ENCODE data around the gene MAP1LC3B. TPM values are rescaled to one million over a fixed set of nuclear protein-coding genes. Genes with fewer than 3 reads are reported as not detected.

The MAP1LC3B gene
- total RNA-seq, 1 donor from 2014 or later = 125 TPM

- DNase-seq (ENCODE audit: missing footprints) = peak; percentile 50
- intact Hi-C loops (cut with DNase I) = loop anchor here (5.0 kb wide), 1 partner anchor 220 kb away; no protein-coding TSS in a partner anchor
- ATAC-seq = no peak
These were observed 25.4 kb downstream of the MAP1LC3B start for GRCh38 chr16:87417528-87417910.

- DNase-seq (ENCODE audit: missing footprints) (no peak), ATAC-seq (no peak)
- intact Hi-C loops (cut with DNase I) = loop anchor here (5.0 kb wide), 1 partner anchor 219 kb away; no protein-coding TSS in a partner anchor
These were observed 26.1 kb downstream of the MAP1LC3B start for GRCh38 chr16:87418216-87418615.

GRCh38 chr16:87418644-87419043 is 26.5 kb downstream of the MAP1LC3B start:
- DNase-seq (ENCODE audit: missing footprints) (no peak), ATAC-seq (no peak)
- intact Hi-C loops (cut with DNase I) = loop anchor here (5.0 kb wide), 1 partner anchor 219 kb away; no protein-coding TSS in a partner anchor

- DNase-seq (ENCODE audit: missing footprints) (peak; percentile 30), ATAC-seq (no peak)
- intact Hi-C loops (cut with DNase I) = no loop called here
These were observed 28.2 kb downstream of the MAP1LC3B start for GRCh38 chr16:87420026-87421002.

- intact Hi-C loops (cut with DNase I) = no loop called here
- DNase-seq (ENCODE audit: missing footprints) (peak; percentile 39), ATAC-seq (no peak)
These were observed 29.1 kb downstream of the MAP1LC3B start for GRCh38 chr16:87421003-87421912.

GRCh38 chr16:87422106-87422505 is 30.0 kb downstream of the MAP1LC3B start:
- intact Hi-C loops (cut with DNase I) = no loop called here
- peak; percentile 55 for DNase-seq (ENCODE audit: missing footprints)
- no peak for ATAC-seq

GRCh38 chr16:87423429-87423828 is 31.3 kb downstream of the MAP1LC3B start:
- DNase-seq (ENCODE audit: missing footprints) (peak; percentile 51), ATAC-seq (no peak)
- intact Hi-C loops (cut with DNase I) = no loop called here

- intact Hi-C loops (cut with DNase I) = no loop called here
- ATAC-seq (peak; percentile 26), DNase-seq (ENCODE audit: missing footprints) (peak; percentile 53)
These were observed 32.1 kb downstream of the MAP1LC3B start for GRCh38 chr16:87424266-87424665.

GRCh38 chr16:87425941-87426340 is 33.8 kb downstream of the MAP1LC3B start:
- DNase-seq (ENCODE audit: missing footprints) (no peak), ATAC-seq (no peak)
- intact Hi-C loops (cut with DNase I) = no loop called here

- intact Hi-C loops (cut with DNase I) = no loop called here
- peak; percentile 55 for DNase-seq (ENCODE audit: missing footprints)
- no peak for ATAC-seq
These were observed 34.5 kb downstream of the MAP1LC3B start for GRCh38 chr16:87426423-87427215.

GRCh38 chr16:87431926-87432325 is 39.8 kb downstream of the MAP1LC3B start:
- intact Hi-C loops (cut with DNase I) = loop anchor here (10.0 kb wide), 1 partner anchor 63 kb away; the partner anchor contains the start of gene ZCCHC14
- DNase-seq (ENCODE audit: missing footprints) = no peak
- no peak for ATAC-seq

- ATAC-seq (no peak), DNase-seq (ENCODE audit: missing footprints) (no peak)
- intact Hi-C loops (cut with DNase I) = loop anchor here (10.0 kb wide), 1 partner anchor 62 kb away; the partner anchor contains the start of gene ZCCHC14
These were observed 40.3 kb downstream of the MAP1LC3B start for GRCh38 chr16:87432330-87432915.

GRCh38 chr16:87434146-87434667 is 42.1 kb downstream of the MAP1LC3B start:
- DNase-seq (ENCODE audit: missing footprints) = no peak
- no peak for ATAC-seq
- intact Hi-C loops (cut with DNase I) = loop anchor here (10.0 kb wide), 1 partner anchor 61 kb away; the partner anchor contains the start of gene ZCCHC14

GRCh38 chr16:87435372-87436224 is 43.5 kb downstream of the MAP1LC3B start:
- DNase-seq (ENCODE audit: missing footprints) = no peak
- ATAC-seq = peak; percentile 21
- intact Hi-C loops (cut with DNase I) = loop anchor here (10.0 kb wide), 1 partner anchor 59 kb away; the partner anchor contains the start of gene ZCCHC14

GRCh38 chr16:87436225-87437172 is 44.4 kb downstream of the MAP1LC3B start:
- intact Hi-C loops (cut with DNase I) = loop anchor here (10.0 kb wide), 1 partner anchor 58 kb away; the partner anchor contains the start of gene ZCCHC14
- DNase-seq (ENCODE audit: missing footprints) (no peak), ATAC-seq (peak; percentile 33)
